Fibroblast of pulmonary artery (primary cell): ENCODE data around the gene NRDC.

Experiments used
- DNase-seq: peaks from one replicate; pipeline ENCODE4 v3.0.0-alpha.2; 2010; ENCODE audit warnings: low read depth
- H3K4me3 ChIP-seq: replicated peaks from 2 replicates; pipeline ENCODE4 v1.5.1; 2011; ENCODE audit warnings: low read depth, mild to moderate bottlenecking, control low read depth, low read length, moderate library complexity
- CTCF ChIP-seq: IDR thresholded peaks from 2 replicates; pipeline ENCODE4 v1.5.1; 2011; ENCODE audit warnings: mild to moderate bottlenecking, control low read depth, low read length, inconsistent platforms; ENCODE audit errors: missing control alignments

Gene NRDC, protein sequence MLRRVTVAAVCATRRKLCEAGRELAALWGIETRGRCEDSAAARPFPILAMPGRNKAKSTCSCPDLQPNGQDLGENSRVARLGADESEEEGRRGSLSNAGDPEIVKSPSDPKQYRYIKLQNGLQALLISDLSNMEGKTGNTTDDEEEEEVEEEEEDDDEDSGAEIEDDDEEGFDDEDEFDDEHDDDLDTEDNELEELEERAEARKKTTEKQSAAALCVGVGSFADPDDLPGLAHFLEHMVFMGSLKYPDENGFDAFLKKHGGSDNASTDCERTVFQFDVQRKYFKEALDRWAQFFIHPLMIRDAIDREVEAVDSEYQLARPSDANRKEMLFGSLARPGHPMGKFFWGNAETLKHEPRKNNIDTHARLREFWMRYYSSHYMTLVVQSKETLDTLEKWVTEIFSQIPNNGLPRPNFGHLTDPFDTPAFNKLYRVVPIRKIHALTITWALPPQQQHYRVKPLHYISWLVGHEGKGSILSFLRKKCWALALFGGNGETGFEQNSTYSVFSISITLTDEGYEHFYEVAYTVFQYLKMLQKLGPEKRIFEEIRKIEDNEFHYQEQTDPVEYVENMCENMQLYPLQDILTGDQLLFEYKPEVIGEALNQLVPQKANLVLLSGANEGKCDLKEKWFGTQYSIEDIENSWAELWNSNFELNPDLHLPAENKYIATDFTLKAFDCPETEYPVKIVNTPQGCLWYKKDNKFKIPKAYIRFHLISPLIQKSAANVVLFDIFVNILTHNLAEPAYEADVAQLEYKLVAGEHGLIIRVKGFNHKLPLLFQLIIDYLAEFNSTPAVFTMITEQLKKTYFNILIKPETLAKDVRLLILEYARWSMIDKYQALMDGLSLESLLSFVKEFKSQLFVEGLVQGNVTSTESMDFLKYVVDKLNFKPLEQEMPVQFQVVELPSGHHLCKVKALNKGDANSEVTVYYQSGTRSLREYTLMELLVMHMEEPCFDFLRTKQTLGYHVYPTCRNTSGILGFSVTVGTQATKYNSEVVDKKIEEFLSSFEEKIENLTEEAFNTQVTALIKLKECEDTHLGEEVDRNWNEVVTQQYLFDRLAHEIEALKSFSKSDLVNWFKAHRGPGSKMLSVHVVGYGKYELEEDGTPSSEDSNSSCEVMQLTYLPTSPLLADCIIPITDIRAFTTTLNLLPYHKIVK

DNA sequence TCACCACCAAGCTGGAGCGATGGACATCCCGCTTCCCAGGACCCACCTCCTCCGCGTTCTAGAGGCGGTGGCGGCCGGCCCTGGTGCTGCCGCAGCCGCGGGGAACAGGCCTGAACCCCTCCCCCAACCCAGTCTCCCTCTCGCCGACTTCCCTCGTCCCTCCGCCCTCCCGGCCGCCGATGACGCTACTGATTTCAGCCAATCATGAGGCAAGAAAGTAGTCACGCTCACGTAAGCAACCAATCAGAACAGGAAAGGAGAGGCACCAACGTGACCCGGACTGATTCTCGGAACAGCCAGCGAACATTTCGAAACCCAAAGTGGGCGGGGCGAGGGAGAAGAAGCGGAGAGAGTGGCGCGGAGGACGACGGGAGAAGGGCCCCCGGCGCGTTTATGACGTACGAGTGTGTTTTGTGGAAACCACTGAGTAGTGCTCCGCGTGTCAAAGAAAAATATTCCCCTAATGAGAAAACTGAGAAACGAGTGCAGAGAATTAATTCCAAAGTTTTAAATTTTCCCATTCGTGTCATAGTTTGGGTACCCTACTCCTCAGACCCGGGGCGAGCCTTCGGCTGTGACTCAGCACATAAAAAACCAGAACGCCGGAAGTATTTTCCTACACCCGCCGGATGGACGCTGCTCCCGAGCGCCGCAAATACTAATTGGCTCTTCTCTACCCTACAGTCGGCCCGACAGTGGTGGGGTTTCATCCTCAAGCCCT is at the start of gene NRDC:
Gene NRDC (minus strand): TSS at position 112 of the 721 bp plus-strand sequence. CDS start 112 bp downstream, outside the sequence.
- TF ChIP-seq CTCF, result no peak
- peak; percentile 100 for DNase-seq
- H3K4me3 ChIP-seq, result peak within 1 kb of the TSS; percentile 100

GRCh38 chr1:51927029-51927428 is 48.5 kb upstream of the NRDC start:
- TF ChIP-seq CTCF, result no peak
- no peak overlapping the region for H3K4me3 ChIP-seq
- no peak for DNase-seq

DNA sequence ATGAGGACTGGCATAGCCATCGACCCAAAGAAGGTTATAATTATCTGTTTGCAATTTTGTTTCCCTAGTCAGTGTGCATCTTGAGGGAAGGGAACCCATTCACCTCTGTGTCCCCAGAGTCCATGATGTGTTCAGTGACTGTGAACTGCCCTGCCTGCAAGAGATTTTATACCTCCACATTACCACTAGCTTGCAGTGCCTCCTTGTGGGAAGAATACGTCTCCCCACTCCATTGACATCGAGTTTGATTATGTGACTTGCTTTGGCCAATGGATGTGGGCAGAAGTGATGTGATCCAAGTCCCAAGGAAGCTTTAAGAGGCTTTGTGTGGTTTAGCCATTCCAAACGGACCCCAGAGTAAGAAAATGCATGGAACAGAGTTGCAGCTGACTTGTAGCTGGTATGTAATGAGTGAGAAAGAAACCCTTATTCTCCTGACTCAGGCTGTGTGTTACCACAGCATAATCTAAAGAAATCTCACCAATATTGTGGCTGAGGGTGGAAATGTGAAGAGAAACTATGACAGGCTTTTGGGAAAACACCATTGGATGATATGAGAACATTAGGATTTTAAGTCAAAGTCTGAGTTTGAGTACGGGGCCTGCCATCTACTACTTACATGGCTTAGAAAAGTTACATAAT is 47.8 kb upstream of the NRDC start:
- peak; percentile 73 for DNase-seq
- no peak overlapping the region for H3K4me3 ChIP-seq
- TF ChIP-seq CTCF, result peak; percentile 62

DNA sequence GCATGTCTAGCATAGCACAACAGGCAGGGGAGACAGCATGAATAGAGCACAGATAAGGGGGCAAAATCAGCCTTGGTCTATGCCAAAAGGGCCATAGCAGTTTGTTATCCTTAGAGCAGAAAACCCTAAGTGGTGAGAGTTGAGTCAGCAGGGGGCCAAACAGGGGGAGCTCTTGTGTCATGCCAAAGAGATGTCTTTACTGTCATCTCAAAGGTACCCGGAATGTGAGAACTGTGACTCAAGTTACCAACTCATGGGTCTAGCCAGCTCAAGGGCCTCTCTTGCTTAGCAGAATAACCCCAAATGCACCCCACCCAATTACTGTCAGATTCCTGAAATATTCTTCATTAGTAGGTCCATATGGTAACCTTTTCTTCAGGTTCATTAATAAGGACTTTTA is 45.9 kb upstream of the NRDC start:
- no peak for TF ChIP-seq CTCF
- DNase-seq, result no peak

DNA sequence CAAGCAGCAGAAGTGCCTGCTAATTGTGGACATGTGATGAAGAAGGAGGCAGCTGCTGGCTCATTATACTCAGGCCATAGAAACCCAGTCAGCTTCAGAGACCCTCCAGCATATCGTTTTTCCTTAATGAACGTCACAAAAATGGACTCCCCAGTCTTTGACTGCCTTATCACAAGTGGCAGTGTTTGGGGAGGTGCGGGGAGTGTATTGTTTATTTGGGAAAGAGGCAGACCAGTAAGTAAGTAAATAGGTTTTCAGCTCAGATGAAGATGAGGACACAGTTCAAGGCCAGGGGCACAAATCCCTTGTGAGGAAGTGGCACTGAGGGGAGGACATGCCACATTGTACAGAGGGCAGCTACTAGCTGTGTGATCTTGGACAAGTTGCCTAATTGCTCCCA is 43.5 kb upstream of the NRDC start:
- TF ChIP-seq CTCF, result no peak
- no peak overlapping the region for H3K4me3 ChIP-seq
- DNase-seq, result no peak

More for the DNA sequence above, 45.9 kb upstream of the NRDC start:
- H3K4me3 ChIP-seq, result no peak overlapping the region

- no peak for TF ChIP-seq CTCF
- no peak for DNase-seq
- H3K4me3 ChIP-seq, result no peak overlapping the region
These were observed 41.6 kb upstream of the NRDC start for GRCh38 chr1:51920130-51920529.
